ENCODE data around the gene COG3.

The COG3 gene

DNA sequence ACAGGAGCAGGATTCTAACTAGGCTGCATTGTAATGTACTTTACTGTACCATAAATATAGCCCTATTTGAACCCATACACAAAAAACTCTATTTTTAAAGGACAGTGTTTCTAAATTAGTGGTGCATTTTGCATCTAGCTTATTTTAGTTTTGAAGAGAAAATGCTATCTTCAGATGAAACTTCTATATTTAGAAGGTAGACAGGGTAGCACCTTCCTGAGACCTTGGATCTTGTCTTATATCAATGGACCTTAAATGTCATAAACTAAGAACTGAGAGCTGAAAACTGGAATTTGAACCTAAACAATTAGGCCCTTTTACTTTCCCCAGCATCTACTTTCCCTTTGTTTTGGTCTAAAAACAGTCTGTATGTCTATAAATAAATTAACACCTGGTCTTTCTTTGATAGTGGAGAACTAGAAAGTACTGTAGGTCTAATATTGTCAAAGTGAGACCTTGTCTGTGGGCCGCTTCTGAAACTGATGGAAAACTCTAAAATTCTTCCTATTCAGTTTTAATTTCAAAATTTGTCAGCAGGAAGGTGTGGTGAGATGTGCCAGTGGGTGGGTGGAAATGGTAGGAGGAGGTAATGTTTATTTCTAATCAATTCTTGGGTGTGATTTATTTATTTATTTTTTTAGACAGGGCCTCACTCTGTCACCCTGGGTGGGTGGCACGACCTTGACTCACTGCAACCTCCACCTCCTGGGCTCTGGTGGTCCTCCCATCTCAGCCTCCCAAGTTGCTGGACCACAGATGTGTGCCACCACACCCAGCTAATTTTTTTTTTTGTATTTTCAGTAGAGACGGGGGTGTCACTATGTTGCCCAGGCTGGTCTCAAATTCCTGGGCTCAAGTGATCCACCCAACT lies 10.1 kb downstream of the COG3 start:
- no peak overlapping the region for H3K27ac ChIP-seq
- TF ChIP-seq, protein P1, sequence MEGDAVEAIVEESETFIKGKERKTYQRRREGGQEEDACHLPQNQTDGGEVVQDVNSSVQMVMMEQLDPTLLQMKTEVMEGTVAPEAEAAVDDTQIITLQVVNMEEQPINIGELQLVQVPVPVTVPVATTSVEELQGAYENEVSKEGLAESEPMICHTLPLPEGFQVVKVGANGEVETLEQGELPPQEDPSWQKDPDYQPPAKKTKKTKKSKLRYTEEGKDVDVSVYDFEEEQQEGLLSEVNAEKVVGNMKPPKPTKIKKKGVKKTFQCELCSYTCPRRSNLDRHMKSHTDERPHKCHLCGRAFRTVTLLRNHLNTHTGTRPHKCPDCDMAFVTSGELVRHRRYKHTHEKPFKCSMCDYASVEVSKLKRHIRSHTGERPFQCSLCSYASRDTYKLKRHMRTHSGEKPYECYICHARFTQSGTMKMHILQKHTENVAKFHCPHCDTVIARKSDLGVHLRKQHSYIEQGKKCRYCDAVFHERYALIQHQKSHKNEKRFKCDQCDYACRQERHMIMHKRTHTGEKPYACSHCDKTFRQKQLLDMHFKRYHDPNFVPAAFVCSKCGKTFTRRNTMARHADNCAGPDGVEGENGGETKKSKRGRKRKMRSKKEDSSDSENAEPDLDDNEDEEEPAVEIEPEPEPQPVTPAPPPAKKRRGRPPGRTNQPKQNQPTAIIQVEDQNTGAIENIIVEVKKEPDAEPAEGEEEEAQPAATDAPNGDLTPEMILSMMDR (conservative IDR thresholded peaks at IDR 0.05), result no peak

DNA sequence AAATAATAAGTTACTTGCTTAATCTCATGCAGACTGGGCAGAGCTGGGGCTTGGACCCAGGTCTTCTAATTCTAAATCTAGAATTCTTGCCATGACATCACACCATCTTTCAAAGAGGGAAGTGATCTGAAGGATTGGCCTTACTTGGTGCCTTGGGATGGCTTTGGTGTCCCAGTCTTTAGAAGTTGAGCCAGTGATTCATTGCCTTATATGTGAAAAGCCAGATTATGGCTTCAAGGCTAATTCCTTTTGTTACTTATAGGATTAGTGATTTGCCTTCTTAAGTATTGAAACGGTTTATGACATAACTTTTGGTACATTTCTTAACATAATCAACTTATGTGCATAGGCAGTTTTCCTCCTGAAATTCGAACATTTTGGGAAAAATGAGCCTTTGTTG lies 14.9 kb downstream of the COG3 start:
- H3K27ac ChIP-seq, result no peak overlapping the region
- TF ChIP-seq, protein P1 (conservative IDR thresholded peaks at IDR 0.05), result no peak

DNA sequence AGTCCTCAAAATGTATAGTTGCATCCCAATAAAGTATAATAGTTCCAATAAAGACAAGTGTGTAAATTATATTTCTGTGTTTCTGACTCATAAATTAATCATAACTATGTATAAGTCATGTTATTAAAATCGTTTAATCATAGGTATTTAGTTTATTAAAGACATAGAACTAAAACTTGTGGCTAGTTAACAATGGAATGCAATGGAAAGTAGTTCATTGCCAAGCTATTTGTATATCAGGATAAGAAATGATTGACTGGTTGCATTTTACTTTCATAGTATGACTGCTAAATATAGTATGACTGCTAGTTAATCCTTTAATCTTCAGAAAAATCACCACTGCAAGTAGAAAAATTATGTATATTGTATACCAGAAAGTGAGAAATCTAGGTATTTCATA lies 16.9 kb downstream of the COG3 start:
- TF ChIP-seq, protein P1 (conservative IDR thresholded peaks at IDR 0.05), result no peak
- no peak overlapping the region for H3K27ac ChIP-seq

- TF ChIP-seq, protein P1 (conservative IDR thresholded peaks at IDR 0.05), result no peak
- H3K27ac ChIP-seq, result no peak overlapping the region
Measured at GRCh38 chr13:45482571-45483173, 17.9 kb downstream of the COG3 start.

GRCh38 chr13:45487604-45488003 lies 22.9 kb downstream of the COG3 start:
- TF ChIP-seq, protein P1 (conservative IDR thresholded peaks at IDR 0.05), result no peak
- no peak overlapping the region for H3K27ac ChIP-seq

DNA sequence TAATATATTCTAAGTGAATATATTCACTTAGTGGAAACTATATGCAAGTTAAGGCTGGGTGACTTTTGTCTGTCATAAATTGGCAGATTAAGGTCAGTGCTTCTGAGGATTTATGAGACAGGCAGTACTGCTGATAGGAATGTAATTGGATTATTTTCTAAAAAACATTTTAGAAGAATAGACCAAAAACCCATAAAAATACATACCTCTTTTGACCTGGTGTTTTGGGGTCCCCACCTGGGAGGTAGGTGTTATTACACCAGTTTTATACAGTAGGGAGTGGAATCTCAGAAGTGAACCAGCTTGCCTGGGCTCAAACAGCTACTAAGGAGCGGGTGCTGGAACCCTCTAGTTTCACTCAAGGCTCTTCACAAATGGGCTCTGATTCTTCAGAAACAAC lies 25.3 kb downstream of the COG3 start:
- TF ChIP-seq, protein P1 (conservative IDR thresholded peaks at IDR 0.05), result peak; percentile 37
- no peak overlapping the region for H3K27ac ChIP-seq

- TF ChIP-seq, protein P1 (conservative IDR thresholded peaks at IDR 0.05), result no peak
- no peak overlapping the region for H3K27ac ChIP-seq
Measured at GRCh38 chr13:45492538-45492937, 27.8 kb downstream of the COG3 start.

Measured in VCaP (cell line).